Measurements from ENCODE around the gene HNRNPR. TPM values are rescaled to one million over a fixed set of nuclear protein-coding genes. Genes with fewer than 3 reads are reported as not detected.
"Not testable (repeated sequence)": the region's sequence is repeated elsewhere in the genome, so short reads cannot be mapped to it uniquely, and the experiment has no call there.

HNRNPR gene
- polyA plus RNA-seq, 1 of the 3 experiments (the other 2 are of a cell fraction), result 111 TPM

DNA sequence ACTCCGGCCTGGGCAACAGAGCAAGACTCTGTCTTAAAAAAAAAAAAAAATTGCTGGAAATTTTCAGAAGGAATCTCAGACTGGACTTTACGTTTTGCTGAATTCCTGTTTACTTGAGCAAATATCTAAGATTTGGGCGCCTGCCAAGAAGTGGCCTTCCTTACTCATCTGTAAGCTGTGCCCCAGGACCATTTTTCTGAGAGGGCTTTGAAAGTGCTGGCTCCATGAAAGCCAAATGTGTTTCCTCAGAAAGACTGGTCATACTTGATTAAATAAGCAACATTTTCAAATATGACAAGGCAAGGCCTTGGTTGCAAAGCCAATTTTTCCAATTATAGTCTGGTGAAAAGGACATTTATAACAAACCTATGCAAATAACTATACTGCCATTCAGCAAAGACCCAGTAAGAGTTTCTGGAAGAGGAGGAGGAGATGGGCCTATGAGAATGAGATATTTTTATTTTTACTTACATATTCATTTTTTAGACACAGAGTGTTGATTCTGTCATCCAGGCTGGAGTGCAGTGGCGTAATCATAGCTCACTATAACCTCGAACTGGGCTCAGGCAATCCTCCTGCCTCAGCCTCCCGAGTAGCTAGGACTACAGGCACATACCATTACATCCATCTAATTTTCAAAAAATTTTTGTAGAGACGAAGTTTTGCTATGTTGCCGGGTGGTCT, 70.5 kb downstream of the HNRNPR start (continued):
- peak; percentile 43; the same call in 1 of the 2 replicates for TF ChIP-seq FOSL2 (IDR thresholded peaks at IDR 0.05; ENCODE audit: borderline replicate concordance, low read depth)
- no peak for TF ChIP-seq RFX5 (IDR thresholded peaks at IDR 0.05; ENCODE audit: low read length)
- TF ChIP-seq RAD21 (IDR thresholded peaks at IDR 0.05; ENCODE audit: low read length), result no peak
- TF ChIP-seq, protein P1, sequence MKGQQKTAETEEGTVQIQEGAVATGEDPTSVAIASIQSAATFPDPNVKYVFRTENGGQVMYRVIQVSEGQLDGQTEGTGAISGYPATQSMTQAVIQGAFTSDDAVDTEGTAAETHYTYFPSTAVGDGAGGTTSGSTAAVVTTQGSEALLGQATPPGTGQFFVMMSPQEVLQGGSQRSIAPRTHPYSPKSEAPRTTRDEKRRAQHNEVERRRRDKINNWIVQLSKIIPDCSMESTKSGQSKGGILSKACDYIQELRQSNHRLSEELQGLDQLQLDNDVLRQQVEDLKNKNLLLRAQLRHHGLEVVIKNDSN (IDR thresholded peaks at IDR 0.05; ENCODE audit: borderline replicate concordance, low read depth), result no peak
- no peak for TF ChIP-seq FOXM1 (IDR thresholded peaks at IDR 0.05; ENCODE audit: low read depth)
- peak; percentile 84 for TF ChIP-seq TCF12 (IDR thresholded peaks at IDR 0.05)

DNA sequence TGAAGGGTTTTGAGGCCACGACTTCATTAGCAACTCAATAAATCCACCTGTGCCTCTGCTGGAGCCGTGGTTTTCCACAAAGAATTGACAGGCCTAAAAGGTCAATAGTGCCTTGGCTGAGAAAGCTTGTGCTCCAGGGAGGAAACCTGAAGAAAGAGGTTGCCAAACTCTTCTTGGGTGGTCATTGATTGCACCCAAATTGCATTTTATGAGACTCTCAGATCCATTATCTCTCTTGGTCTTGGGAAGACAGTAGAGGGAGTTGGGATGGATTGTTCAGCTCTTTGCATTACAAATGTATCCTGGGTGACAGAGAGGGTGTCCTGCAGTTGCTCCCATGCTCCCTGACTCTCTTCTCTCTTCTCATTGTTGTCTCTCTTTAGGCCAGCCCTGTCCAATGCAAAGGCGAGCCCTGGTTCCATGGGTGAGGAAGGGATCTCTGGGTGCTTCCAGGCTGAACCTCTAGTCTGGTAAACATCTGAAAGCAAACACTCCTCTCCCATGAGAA, 80.7 kb downstream of the HNRNPR start:
- Histone ChIP-seq H3K79me2 (ENCODE audit: insufficient read depth) (no peaks in the 10 kb centered on the region), H3K36me3 (replicated peaks in 1 of 2; ENCODE audit: control insufficient read depth in 1 of 2, insufficient read depth in 2 of 2, low read length in 1 of 2) (no peaks in the 10 kb centered on the region), H3K9me3 (no peaks in the 10 kb centered on the region), H3K9ac (no peak overlapping the region), H3K4me3 (ENCODE audit: low read depth in 2 of 2, low read length in 1 of 2) (no peak overlapping the region), H3K27me3 (ENCODE audit: insufficient read depth) (no peaks in the 10 kb centered on the region), H3K4me2 (no peak overlapping the region), H3K9me2 (no peaks in the 10 kb centered on the region), H3F3A (replicated peaks; ENCODE audit: insufficient read depth) (no peaks in the 10 kb centered on the region), H4K20me1 (ENCODE audit: insufficient read depth) (no peaks in the 10 kb centered on the region), H3K27ac (ENCODE audit: low read depth in 2 of 2, low read length in 1 of 2) (no peak overlapping the region), H2AFZ (ENCODE audit: low read depth) (no peak overlapping the region), H3K4me1 (ENCODE audit: control insufficient read depth in 1 of 2, insufficient read depth in 2 of 2, low read depth in 1 of 2, low read length in 1 of 2) (no peaks in the 10 kb centered on the region)
- TF ChIP-seq JUND (IDR thresholded peaks at IDR 0.05) (no peak), POLR2AphosphoS5 (IDR thresholded peaks at IDR 0.05; ENCODE audit: low read depth, low read length) (no peak), TEAD4 (IDR thresholded peaks at IDR 0.05; ENCODE audit: borderline replicate concordance, insufficient read depth) (no peak), CHD2 (IDR thresholded peaks at IDR 0.05; ENCODE audit: low read length, partially characterized antibody) (no peak), NFIC (IDR thresholded peaks at IDR 0.05; ENCODE audit: borderline replicate concordance) (no peak), EP300 (IDR thresholded peaks at IDR 0.05; ENCODE audit: borderline replicate concordance in 1 of 2, low read depth in 1 of 2, low read length in 1 of 2) (no peak), NRF1 (IDR thresholded peaks at IDR 0.05; ENCODE audit: low read depth, low read length) (no peak), RXRA (IDR thresholded peaks at IDR 0.05; ENCODE audit: borderline replicate concordance, low read depth) (no peak), TAF1 (IDR thresholded peaks at IDR 0.05; ENCODE audit: borderline replicate concordance, low read depth, low read length) (no peak), RCOR1 (IDR thresholded peaks at IDR 0.05; ENCODE audit: low read length) (no peak), SMC3 (IDR thresholded peaks at IDR 0.05; ENCODE audit: low read depth, low read length) (no peak), FOXM1 (IDR thresholded peaks at IDR 0.05; ENCODE audit: low read depth) (no peak), GATA2 (CRISPR knock-in tag; IDR thresholded peaks at IDR 0.05) (no peak), GABPA (IDR thresholded peaks at IDR 0.05; ENCODE audit: low read depth) (no peak)
- TF ChIP-seq, protein P1 (IDR thresholded peaks at IDR 0.05; ENCODE audit: borderline replicate concordance, low read depth), result no peak
- TF ChIP-seq, protein P2, sequence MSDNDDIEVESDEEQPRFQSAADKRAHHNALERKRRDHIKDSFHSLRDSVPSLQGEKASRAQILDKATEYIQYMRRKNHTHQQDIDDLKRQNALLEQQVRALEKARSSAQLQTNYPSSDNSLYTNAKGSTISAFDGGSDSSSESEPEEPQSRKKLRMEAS (IDR thresholded peaks at IDR 0.05; ENCODE audit: low read depth), result no peak
- TF ChIP-seq, protein P3, sequence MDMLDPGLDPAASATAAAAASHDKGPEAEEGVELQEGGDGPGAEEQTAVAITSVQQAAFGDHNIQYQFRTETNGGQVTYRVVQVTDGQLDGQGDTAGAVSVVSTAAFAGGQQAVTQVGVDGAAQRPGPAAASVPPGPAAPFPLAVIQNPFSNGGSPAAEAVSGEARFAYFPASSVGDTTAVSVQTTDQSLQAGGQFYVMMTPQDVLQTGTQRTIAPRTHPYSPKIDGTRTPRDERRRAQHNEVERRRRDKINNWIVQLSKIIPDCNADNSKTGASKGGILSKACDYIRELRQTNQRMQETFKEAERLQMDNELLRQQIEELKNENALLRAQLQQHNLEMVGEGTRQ (IDR thresholded peaks at IDR 0.05; ENCODE audit: borderline replicate concordance, low read depth, low read length), result no peak
- TF ChIP-seq, protein P4, sequence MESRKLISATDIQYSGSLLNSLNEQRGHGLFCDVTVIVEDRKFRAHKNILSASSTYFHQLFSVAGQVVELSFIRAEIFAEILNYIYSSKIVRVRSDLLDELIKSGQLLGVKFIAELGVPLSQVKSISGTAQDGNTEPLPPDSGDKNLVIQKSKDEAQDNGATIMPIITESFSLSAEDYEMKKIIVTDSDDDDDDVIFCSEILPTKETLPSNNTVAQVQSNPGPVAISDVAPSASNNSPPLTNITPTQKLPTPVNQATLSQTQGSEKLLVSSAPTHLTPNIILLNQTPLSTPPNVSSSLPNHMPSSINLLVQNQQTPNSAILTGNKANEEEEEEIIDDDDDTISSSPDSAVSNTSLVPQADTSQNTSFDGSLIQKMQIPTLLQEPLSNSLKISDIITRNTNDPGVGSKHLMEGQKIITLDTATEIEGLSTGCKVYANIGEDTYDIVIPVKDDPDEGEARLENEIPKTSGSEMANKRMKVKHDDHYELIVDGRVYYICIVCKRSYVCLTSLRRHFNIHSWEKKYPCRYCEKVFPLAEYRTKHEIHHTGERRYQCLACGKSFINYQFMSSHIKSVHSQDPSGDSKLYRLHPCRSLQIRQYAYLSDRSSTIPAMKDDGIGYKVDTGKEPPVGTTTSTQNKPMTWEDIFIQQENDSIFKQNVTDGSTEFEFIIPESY (IDR thresholded peaks at IDR 0.05; ENCODE audit: borderline replicate concordance, low read depth), result no peak
- ChIA-PET CTCF (interaction anchor here (0.8 to 2.6 kb wide), 3 partner anchors 9 to 79 kb away, joined by 3 to 9 read pairs (median 3); no protein-coding TSS in a partner anchor), POLR2A (no interaction called here)
- WGBS (ENCODE audit: low lambda C conversion rate), result 87% methylated on average over 3 of the region's 3 CpGs
- DNase-seq, result no peak

DNA sequence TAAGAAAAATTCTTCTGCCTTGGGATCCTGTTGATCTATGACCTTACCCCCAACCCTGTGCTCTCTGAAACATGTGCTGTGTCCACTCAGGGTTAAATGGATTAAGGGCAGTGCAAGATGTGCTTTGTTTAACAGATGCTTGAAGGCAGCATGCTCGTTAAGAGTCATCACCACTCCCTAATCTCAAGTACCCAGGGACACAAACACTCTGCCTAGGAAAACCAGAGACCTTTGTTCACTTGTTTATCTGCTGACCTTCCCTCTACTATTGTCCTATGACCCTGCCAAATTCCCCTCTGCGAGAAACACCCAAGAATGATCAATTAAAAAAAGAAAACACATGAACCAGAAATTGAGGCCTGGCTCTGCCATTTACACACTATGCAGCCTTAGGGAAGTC, 86.0 kb downstream of the HNRNPR start:
- H3K79me2 ChIP-seq (ENCODE audit: insufficient read depth); H3K9me2 ChIP-seq; H3K4me3 ChIP-seq (ENCODE audit: low read depth in 2 of 2, low read length in 1 of 2); H2AFZ ChIP-seq (ENCODE audit: low read depth); H3K27ac ChIP-seq (ENCODE audit: low read depth in 2 of 2, low read length in 1 of 2); H3K4me2 ChIP-seq; H3F3A ChIP-seq (replicated peaks; ENCODE audit: insufficient read depth); H3K9ac ChIP-seq; POLR2A ChIA-PET; H4K20me1 ChIP-seq (ENCODE audit: insufficient read depth); H3K36me3 ChIP-seq (replicated peaks in 1 of 2; ENCODE audit: control insufficient read depth in 1 of 2, insufficient read depth in 2 of 2, low read length in 1 of 2); DNase-seq; H3K4me1 ChIP-seq (ENCODE audit: control insufficient read depth in 1 of 2, insufficient read depth in 2 of 2, low read depth in 1 of 2, low read length in 1 of 2); H3K27me3 ChIP-seq (ENCODE audit: insufficient read depth); H3K9me3 ChIP-seq: not testable (repeated sequence)
- 94% methylated on average over 1 of the region's 2 CpGs for WGBS (ENCODE audit: low lambda C conversion rate)
- CTCF ChIA-PET, result interaction anchor here (0.7 kb wide), 1 partner anchor 41 kb away, joined by 3 read pairs; the partner anchor contains the start of gene HTR1D
